ENCODE measurements around the gene KIF11. TPM values are rescaled to one million over a fixed set of nuclear protein-coding genes. Genes with fewer than 3 reads are reported as not detected.
"Not testable (repeated sequence)": the region's sequence is repeated elsewhere in the genome, so short reads cannot be mapped to it uniquely, and the experiment has no call there.

The KIF11 gene
- total RNA-seq, 8 experiments from 2014 or later: 0.92 to 36.9 (median 2.5) TPM

- ATAC-seq (replicated peaks in 6 of 8): no peak
- no peak overlapping the region for H3K4me3 ChIP-seq
- WGBS, 10 experiments: 44 to 100% (median 100%) methylated on average over 1 of the region's 1 CpG; no CpG with 5 or more reads in 1 of the 10 experiments
- H3K4me1 ChIP-seq (replicated peaks in 1 of 2): peaks cover 0 to 4% of the 10 kb centered on the region in 2 donors
- no peak overlapping the region for H3K27ac ChIP-seq
- in situ Hi-C loops (cut with MboI; ENCODE audit: low pct_unique_long_range_greater_than_20kb in 2 of 9, low sequenced_read_pairs in 9 of 9, unreplicated experiment in 9 of 9): no loop called here
These were observed 5.4 kb downstream of the KIF11 start for GRCh38 chr10:92598321-92598720.

GRCh38 chr10:92604841-92605240, 11.9 kb downstream of the KIF11 start:
- H3K4me3 ChIP-seq: no peak overlapping the region
- in situ Hi-C loops (cut with MboI; ENCODE audit: low pct_unique_long_range_greater_than_20kb in 2 of 9, low sequenced_read_pairs in 9 of 9, unreplicated experiment in 9 of 9): no loop called here
- no peak overlapping the region for H3K27ac ChIP-seq
- 86 to 100% (median 100%) methylated on average over 2 of the region's 2 CpGs; no CpG with 5 or more reads in 1 of the 10 experiments for WGBS, 10 experiments
- H3K4me1 ChIP-seq (replicated peaks in 1 of 2): no peaks in the 10 kb centered on the region
- no peak for ATAC-seq (replicated peaks in 6 of 8)

DNA sequence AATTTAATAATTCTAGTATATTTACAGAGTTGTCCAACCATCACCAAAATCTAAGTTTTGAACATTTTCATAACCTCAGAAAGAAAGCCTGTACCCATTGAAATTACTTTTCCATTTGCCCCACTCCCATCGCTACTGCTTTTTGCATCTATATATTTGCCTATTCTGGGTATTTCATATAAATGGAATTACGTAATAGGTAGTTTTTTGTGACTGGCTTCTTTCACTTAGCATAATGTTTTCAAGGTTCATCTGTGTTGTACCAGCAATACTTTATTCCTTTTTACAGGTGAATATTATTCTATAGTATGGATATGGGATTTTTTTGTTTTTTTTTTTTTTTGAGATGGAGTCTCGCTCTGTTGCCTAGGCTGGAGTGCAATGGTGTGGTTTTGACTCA, 22.6 kb downstream of the KIF11 start:
- Histone ChIP-seq H3K4me3 (no peak overlapping the region), H3K4me1 (replicated peaks in 1 of 2) (no peaks in the 10 kb centered on the region), H3K27ac (no peak overlapping the region)
- WGBS, 10 experiments: 87 to 100% (median 100%) methylated on average over 2 to 3 of the region's 3 CpGs; no CpG with 5 or more reads in 3 of the 10 experiments
- no peak for ATAC-seq (replicated peaks in 6 of 8)
- in situ Hi-C loops (cut with MboI; ENCODE audit: low pct_unique_long_range_greater_than_20kb in 2 of 9, low sequenced_read_pairs in 9 of 9, unreplicated experiment in 9 of 9): no loop called here

DNA sequence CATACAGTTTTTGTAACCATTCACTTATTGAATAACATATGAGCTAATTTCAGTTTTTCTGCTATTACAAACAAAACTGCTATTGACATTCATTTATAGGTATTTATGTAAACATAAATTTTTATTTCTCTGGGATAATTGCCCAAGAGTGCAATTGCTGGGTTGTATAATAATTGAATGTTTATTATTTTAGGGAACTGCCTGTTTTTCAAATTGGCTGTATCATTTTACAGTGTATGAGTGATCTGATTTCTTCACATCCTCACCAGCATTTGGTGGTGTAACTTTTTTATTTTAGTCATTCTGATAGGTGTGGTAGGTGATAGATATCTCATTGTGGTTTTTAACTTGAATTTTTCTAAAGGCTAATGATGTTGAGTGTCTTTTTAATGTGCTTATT, 26.4 kb downstream of the KIF11 start:
- H3K4me1 ChIP-seq (replicated peaks in 1 of 2): no peaks in the 10 kb centered on the region
- in situ Hi-C loops (cut with MboI; ENCODE audit: low pct_unique_long_range_greater_than_20kb in 2 of 9, low sequenced_read_pairs in 9 of 9, unreplicated experiment in 9 of 9): no loop called here
- ATAC-seq (replicated peaks in 6 of 8): no peak
- no peak overlapping the region for H3K4me3 ChIP-seq
- no peak overlapping the region for H3K27ac ChIP-seq

DNA sequence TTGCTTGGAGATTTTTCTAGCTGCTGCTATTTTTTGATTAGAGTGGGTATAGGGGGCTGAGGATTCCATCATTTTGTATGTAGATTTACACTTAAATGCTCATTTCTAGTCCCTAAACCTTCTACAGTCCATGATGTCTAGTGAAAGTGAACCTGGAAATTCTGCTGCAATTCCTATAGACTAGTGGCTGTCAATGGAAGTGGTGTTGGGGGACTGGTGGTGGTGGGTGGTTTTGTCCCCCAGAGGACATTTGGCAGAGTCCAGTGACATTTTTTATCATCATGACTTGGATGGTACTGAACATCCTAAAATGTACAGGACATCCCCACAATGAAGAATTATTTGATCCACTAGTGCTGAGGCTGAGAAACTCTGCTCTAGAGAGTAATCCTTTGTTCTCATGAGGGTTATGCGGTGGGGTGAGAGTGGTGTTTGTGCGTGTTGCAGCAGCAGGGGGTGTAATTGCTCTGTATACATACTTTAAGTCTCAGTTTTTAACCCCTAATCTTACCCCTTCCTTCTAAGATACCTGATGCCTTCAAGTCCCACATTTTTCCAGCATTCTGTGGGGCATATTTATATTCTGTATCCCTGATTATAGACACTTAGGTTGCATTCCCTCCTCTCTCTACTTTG, 35.0 kb downstream of the KIF11 start:
- WGBS, 10 experiments: 40 to 100% (median 58%) methylated on average over 1 to 2 of the region's 2 CpGs; no CpG with 5 or more reads in 5 of the 10 experiments
- no peak overlapping the region for H3K27ac ChIP-seq
- H3K4me1 ChIP-seq (replicated peaks in 1 of 2): no peaks in the 10 kb centered on the region
- no peak overlapping the region for H3K4me3 ChIP-seq
- peak in 1 of 8 experiments; percentile 22 for ATAC-seq (replicated peaks in 6 of 8)
- in situ Hi-C loops (cut with MboI; ENCODE audit: low pct_unique_long_range_greater_than_20kb in 2 of 9, low sequenced_read_pairs in 9 of 9, unreplicated experiment in 9 of 9): no loop called here

- ATAC-seq (replicated peaks in 6 of 8): no peak
- WGBS, 10 experiments: 75 to 100% (median 98%) methylated on average over 1 to 2 of the region's 2 CpGs
- no peak overlapping the region for H3K4me3 ChIP-seq
- no peak overlapping the region for H3K27ac ChIP-seq
- H3K4me1 ChIP-seq (replicated peaks in 1 of 2): no peaks in the 10 kb centered on the region
- in situ Hi-C loops (cut with MboI; ENCODE audit: low pct_unique_long_range_greater_than_20kb in 2 of 9, low sequenced_read_pairs in 9 of 9, unreplicated experiment in 9 of 9): no loop called here
These were observed 37.0 kb downstream of the KIF11 start for GRCh38 chr10:92629945-92630344.

GRCh38 chr10:92638037-92638436, 45.1 kb downstream of the KIF11 start:
- Histone ChIP-seq H3K4me3 (no peak overlapping the region), H3K27ac (no peak overlapping the region), H3K4me1 (replicated peaks in 1 of 2) (no peaks in the 10 kb centered on the region)
- in situ Hi-C loops (cut with MboI; ENCODE audit: low pct_unique_long_range_greater_than_20kb in 2 of 9, low sequenced_read_pairs in 9 of 9, unreplicated experiment in 9 of 9): no loop called here
- no peak for ATAC-seq (replicated peaks in 6 of 8)

- Histone ChIP-seq H3K27ac (no peak overlapping the region), H3K4me1 (replicated peaks in 1 of 2) (no peaks in the 10 kb centered on the region), H3K4me3 (no peak overlapping the region)
- WGBS, 10 experiments: 67 to 100% (median 100%) methylated on average over 1 to 3 of the region's 3 CpGs; no CpG with 5 or more reads in 1 of the 10 experiments
- in situ Hi-C loops (cut with MboI; ENCODE audit: low pct_unique_long_range_greater_than_20kb in 2 of 9, low sequenced_read_pairs in 9 of 9, unreplicated experiment in 9 of 9): no loop called here
- peak in 1 of 8 experiments; percentile 37 for ATAC-seq (replicated peaks in 6 of 8)
These were observed 47.2 kb downstream of the KIF11 start for GRCh38 chr10:92640107-92640506.

DNA sequence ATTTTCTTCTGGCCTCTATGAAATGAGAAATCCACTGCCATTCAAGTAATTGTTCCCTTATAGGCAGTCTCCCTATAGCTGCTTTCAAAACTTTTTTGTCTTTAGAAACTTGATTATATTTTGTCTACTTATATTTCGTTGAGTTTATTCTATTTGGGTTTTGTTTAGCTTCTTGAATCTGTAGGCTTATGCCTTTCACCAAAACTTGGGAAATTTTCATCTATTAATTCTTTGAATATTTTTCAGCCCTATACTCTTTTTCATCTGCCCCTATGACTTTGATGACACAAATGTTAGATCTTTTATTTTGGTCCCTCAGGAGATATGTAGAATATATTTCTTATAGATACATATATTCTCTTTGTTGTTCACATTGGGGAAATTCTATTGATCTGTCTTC, 48.6 kb downstream of the KIF11 start:
- H3K4me3 ChIP-seq: no peak overlapping the region
- in situ Hi-C loops (cut with MboI; ENCODE audit: low pct_unique_long_range_greater_than_20kb in 2 of 9, low sequenced_read_pairs in 9 of 9, unreplicated experiment in 9 of 9): no loop called here
- whole genome bisulfite sequencing, 10 experiments: 43 to 100% (median 67%) methylated on average over 1 of the region's 1 CpG; no CpG with 5 or more reads in 1 of the 10 experiments
- ATAC-seq (replicated peaks in 6 of 8): no peak
- no peak overlapping the region for H3K27ac ChIP-seq
- no peaks in the 10 kb centered on the region for H3K4me1 ChIP-seq (replicated peaks in 1 of 2)

DNA sequence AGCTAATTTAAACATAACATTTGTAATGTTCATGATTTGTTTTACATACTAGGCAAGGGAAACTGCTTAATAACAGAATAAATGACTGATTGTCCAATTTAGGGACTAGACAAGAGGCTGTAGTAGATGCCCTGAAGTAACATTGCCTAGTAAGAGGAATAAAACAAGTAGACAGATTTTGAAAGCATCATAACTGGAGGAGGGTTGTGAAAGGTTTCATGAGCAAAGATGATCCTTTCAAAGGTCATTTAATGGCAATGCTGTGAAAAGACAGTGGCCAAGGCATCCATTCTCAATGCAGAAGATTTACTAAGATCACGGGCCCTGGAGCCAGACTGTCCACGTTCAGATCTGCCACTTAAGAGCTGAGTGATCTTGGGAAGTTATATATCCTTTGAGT, 52.0 kb downstream of the KIF11 start:
- H3K27ac ChIP-seq: no peak overlapping the region
- no peak for ATAC-seq (replicated peaks in 6 of 8)
- 92 to 100% (median 100%) methylated on average over 1 to 2 of the region's 2 CpGs; no CpG with 5 or more reads in 2 of the 10 experiments for WGBS, 10 experiments
- H3K4me3 ChIP-seq: no peak overlapping the region
- H3K4me1 ChIP-seq (replicated peaks in 1 of 2): no peaks in the 10 kb centered on the region
- in situ Hi-C loops (cut with MboI; ENCODE audit: low pct_unique_long_range_greater_than_20kb in 2 of 9, low sequenced_read_pairs in 9 of 9, unreplicated experiment in 9 of 9): no loop called here

DNA sequence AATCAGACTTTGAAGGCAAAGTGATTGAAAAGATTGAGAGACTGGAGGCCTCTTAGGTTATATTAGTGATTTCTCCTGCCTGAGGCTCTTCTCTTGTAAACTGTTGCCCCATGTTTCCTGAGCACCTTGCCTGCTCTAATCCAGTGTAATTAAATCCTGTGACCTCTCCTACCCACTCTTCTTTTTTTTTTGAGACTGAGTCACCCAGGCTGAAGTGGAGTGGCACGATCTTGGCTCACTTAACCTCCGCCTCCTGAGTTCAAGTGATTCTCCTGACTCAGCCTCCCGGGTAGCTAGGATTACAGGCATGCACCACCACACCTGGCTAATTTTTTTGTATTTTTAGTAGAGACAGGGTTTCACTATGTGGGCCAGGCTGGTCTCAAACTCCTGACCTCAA, 57.9 kb downstream of the KIF11 start:
- in situ Hi-C loops (cut with MboI; ENCODE audit: low pct_unique_long_range_greater_than_20kb in 2 of 9, low sequenced_read_pairs in 9 of 9, unreplicated experiment in 9 of 9); ATAC-seq (replicated peaks in 6 of 8); H3K4me3 ChIP-seq; H3K4me1 ChIP-seq (replicated peaks in 1 of 2); H3K27ac ChIP-seq: not testable (repeated sequence)
- WGBS, 10 experiments: 80 to 100% (median 89%) methylated on average over 1 to 3 of the region's 3 CpGs; no CpG with 5 or more reads in 4 of the 10 experiments

DNA sequence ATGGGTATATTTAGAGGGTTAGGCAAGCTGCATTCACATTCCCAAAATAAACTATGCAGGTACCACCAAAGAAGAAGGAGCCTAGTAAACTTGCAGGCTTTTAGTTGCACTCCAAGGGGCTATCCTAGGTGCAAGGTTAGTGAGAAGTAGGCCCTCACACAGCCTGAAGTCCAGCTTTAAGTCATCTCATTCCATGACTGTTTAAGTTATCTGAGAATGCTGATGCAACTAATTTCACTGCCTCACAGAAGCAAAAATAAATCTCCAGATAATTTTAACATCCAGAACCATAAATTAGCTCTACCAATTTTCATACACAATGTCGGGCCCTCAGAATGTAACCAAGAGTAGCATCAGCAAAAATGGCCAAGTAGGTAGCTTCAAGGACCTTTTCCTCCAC, 62.5 kb downstream of the KIF11 start:
- no peak overlapping the region for H3K4me3 ChIP-seq
- no peak overlapping the region for H3K27ac ChIP-seq
- no peak for ATAC-seq (replicated peaks in 6 of 8)
- in situ Hi-C loops (cut with MboI; ENCODE audit: low pct_unique_long_range_greater_than_20kb in 2 of 9, low sequenced_read_pairs in 9 of 9, unreplicated experiment in 9 of 9): no loop called here
- WGBS, 10 experiments: 80 to 100% (median 91%) methylated on average over 1 of the region's 1 CpG; no CpG with 5 or more reads in 4 of the 10 experiments
- H3K4me1 ChIP-seq (replicated peaks in 1 of 2): no peaks in the 10 kb centered on the region

DNA sequence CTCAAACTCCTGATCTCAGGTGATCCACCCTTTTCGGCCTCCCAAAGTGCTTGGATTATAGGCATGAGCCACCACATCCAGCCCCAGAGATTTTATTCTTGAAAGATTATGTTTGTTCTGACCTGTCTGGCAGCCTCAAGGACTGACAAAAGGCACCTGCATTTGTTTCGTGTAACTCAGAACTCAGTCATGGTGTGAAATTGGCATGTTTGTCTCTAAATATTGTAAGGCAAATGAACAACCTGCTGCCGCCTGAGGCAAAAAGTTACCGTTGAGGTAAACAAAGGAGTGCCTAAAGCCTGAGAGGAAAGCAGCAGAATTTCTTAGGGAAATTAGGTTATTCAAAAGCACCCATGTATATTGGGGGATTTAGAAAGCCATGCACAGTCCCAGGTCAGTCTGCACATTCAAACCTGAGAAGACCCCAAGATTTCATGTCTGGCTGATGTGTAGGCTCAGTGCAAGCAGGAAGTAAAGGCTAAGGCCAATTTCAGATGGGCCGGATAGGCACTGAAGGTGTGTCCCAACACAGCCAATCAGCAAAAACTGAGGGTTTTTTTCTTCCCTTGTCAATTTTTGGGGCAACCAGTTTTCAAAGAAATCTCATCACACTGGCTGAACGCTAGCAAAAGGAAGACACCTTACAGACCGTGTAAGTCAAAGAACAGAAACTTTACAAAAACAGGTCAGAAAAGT, 63.5 kb downstream of the KIF11 start:
- ATAC-seq (replicated peaks in 6 of 8): no peak
- 81 to 100% (median 98%) methylated on average over 2 to 7 of the region's 7 CpGs; no CpG with 5 or more reads in 1 of the 10 experiments for WGBS, 10 experiments
- in situ Hi-C loops (cut with MboI; ENCODE audit: low pct_unique_long_range_greater_than_20kb in 2 of 9, low sequenced_read_pairs in 9 of 9, unreplicated experiment in 9 of 9): no loop called here
- no peak overlapping the region for H3K4me3 ChIP-seq
- H3K27ac ChIP-seq: no peak overlapping the region
- no peaks in the 10 kb centered on the region for H3K4me1 ChIP-seq (replicated peaks in 1 of 2)

- in situ Hi-C loops (cut with MboI; ENCODE audit: low pct_unique_long_range_greater_than_20kb in 2 of 9, low sequenced_read_pairs in 9 of 9, unreplicated experiment in 9 of 9): no loop called here
- Histone ChIP-seq H3K4me1 (replicated peaks in 1 of 2) (no peaks in the 10 kb centered on the region), H3K4me3 (no peak overlapping the region), H3K27ac (no peak overlapping the region)
- ATAC-seq (replicated peaks in 6 of 8): no peak
- WGBS, 10 experiments: 50 to 100% (median 97%) methylated on average over 2 to 5 of the region's 5 CpGs; no CpG with 5 or more reads in 2 of the 10 experiments
These were observed 64.1 kb downstream of the KIF11 start for GRCh38 chr10:92657024-92657423.

Data from motor neuron (in vitro differentiated cells).